Stimulated activated CD4-positive, alpha-beta T cell treated with anti-CD3 and anti-CD28 coated beads, Interleukin-15, amount 100 ng/mL, for 1 hour (primary cell): ENCODE results near the gene ZFY.
"Not testable (repeated sequence)": the region's sequence is repeated elsewhere in the genome, so short reads cannot be mapped to it uniquely, and the experiment has no call there.

Experiments used
- DNase-seq, 2 donors: peaks; one replicate each; pipeline ENCODE4 v3.0.0-alpha.2; 2020; ENCODE audit warnings: low read depth in 1 of 2, low spot score in 1 of 2

The ZFY gene

GRCh38 chrY:2972708-2973107, 37.5 kb downstream of the ZFY start:
- DNase-seq: no peak

- DNase-seq: no peak
Measured at GRCh38 chrY:2973110-2973751, 38.0 kb downstream of the ZFY start.

- DNase-seq: no peak
Measured at GRCh38 chrY:2979283-2979682, 44.1 kb downstream of the ZFY start.

- DNase-seq: no peak
Measured at GRCh38 chrY:2984491-2984890, 49.3 kb downstream of the ZFY start.

GRCh38 chrY:2987178-2987577, 52.0 kb downstream of the ZFY start:
- not testable (repeated sequence) for DNase-seq

- DNase-seq: not testable (repeated sequence)
Measured at GRCh38 chrY:2997369-2997768, 62.2 kb downstream of the ZFY start.

- DNase-seq: no peak
Measured at GRCh38 chrY:3002190-3002589, 67.0 kb downstream of the ZFY start.

- DNase-seq: no peak
Measured at GRCh38 chrY:3002680-3003515, 67.7 kb downstream of the ZFY start.

GRCh38 chrY:3003516-3003830, 68.3 kb downstream of the ZFY start:
- no peak for DNase-seq

GRCh38 chrY:3003846-3004245, 68.7 kb downstream of the ZFY start:
- no peak for DNase-seq

- not testable (repeated sequence) for DNase-seq
Measured at GRCh38 chrY:3006031-3006430, 70.8 kb downstream of the ZFY start.

- no peak for DNase-seq
Measured at GRCh38 chrY:3007967-3008366, 72.8 kb downstream of the ZFY start.

GRCh38 chrY:3012226-3012625, 77.0 kb downstream of the ZFY start:
- no peak for DNase-seq

- no peak for DNase-seq
Measured at GRCh38 chrY:3016594-3016993, 81.4 kb downstream of the ZFY start.

GRCh38 chrY:3018546-3018945, 83.4 kb downstream of the ZFY start:
- no peak for DNase-seq

- no peak for DNase-seq
Measured at GRCh38 chrY:3019584-3019983, 84.4 kb downstream of the ZFY start.

- no peak for DNase-seq
Measured at GRCh38 chrY:3021176-3021575, 86.0 kb downstream of the ZFY start.

GRCh38 chrY:3023606-3024005, 88.4 kb downstream of the ZFY start:
- no peak for DNase-seq

- DNase-seq: no peak
Measured at GRCh38 chrY:3025357-3025756, 90.2 kb downstream of the ZFY start.
